Neural progenitor cell (in vitro differentiated cells): Measurements from ENCODE around the gene ZNF691. TPM values are rescaled to one million over a fixed set of nuclear protein-coding genes. Genes with fewer than 3 reads are reported as not detected.
A peak's percentile ranks its signal among the peaks of the same experiment; 100 is the strongest.
"Not testable (repeated sequence)": the region's sequence is repeated elsewhere in the genome, so short reads cannot be mapped to it uniquely, and the experiment has no call there.

ENCODE experiments used
- DNase-seq: peaks from one replicate; pipeline ENCODE4 v3.0.0-alpha.2; 2016; ENCODE audit warnings: low spot score
- H2AFZ ChIP-seq: fragments of 200-600 bp; sonication (generic); replicated peaks from 2 replicates; pipeline ENCODE4 v1.6.1; 2016; ENCODE audit warnings: antibody characterized with exemption
- H3F3A ChIP-seq: fragments of 200-600 bp; sonication (generic); 2 replicates; pipeline ENCODE4 v1.6.1; 2016; ENCODE audit warnings: antibody characterized with exemption, low read depth
- H3K27ac ChIP-seq: fragments of 200-600 bp; sonication (generic); 2 replicates; pipeline ENCODE4 v1.5.1; 2016; ENCODE audit warnings: mild to moderate bottlenecking
- H3K27me3 ChIP-seq: fragments of 200-600 bp; sonication (generic); 2 replicates; pipeline ENCODE4 v1.6.1; 2016; ENCODE audit warnings: mild to moderate bottlenecking, moderate library complexity
- H3K36me3 ChIP-seq: fragments of 200-600 bp; sonication (generic); 2 replicates; pipeline ENCODE4 v1.5.1; 2016
- H3K4me1 ChIP-seq: fragments of 200-600 bp; sonication (generic); 2 replicates; pipeline ENCODE4 v1.6.1; 2016; ENCODE audit warnings: mixed run types
- H3K4me2 ChIP-seq: fragments of 200-600 bp; sonication (generic); 2 replicates; pipeline ENCODE4 v1.6.1; 2016
- H3K4me3 ChIP-seq: fragments of 200-600 bp; sonication (generic); 2 replicates; pipeline ENCODE4 v1.5.1; 2016
- H3K79me2 ChIP-seq: fragments of 200-600 bp; sonication (generic); 2 replicates; pipeline ENCODE4 v1.6.1; 2016; ENCODE audit warnings: low read depth
- H3K9ac ChIP-seq: fragments of 200-600 bp; sonication (generic); 2 replicates; pipeline ENCODE4 v1.6.1; 2016
- H3K9me3 ChIP-seq: fragments of 200-600 bp; sonication (generic); 2 replicates; pipeline ENCODE4 v1.5.1; 2016; ENCODE audit warnings: low read depth
- H4K20me1 ChIP-seq: fragments of 200-600 bp; sonication (generic); 2 replicates; pipeline ENCODE4 v1.6.1; 2016; ENCODE audit warnings: low read depth
- H3K27ac Mint-ChIP-seq: 3 replicates; pipeline ENCODE4 v1.8.0; 2021; ENCODE audit warnings: mixed read lengths
- H3K27me3 Mint-ChIP-seq: 2 replicates; pipeline ENCODE4 v1.8.0; 2022; ENCODE audit warnings: low read depth, mild to moderate bottlenecking, inconsistent platforms, moderate library complexity, mixed read lengths; ENCODE audit not compliant: insufficient read depth
- H3K36me3 Mint-ChIP-seq: 3 replicates; pipeline ENCODE4 v1.8.0; 2021; ENCODE audit warnings: mixed read lengths
- H3K4me1 Mint-ChIP-seq: 3 replicates; pipeline ENCODE4 v1.8.0; 2021; ENCODE audit warnings: mixed read lengths
- H3K4me3 Mint-ChIP-seq: 3 replicates; pipeline ENCODE4 v1.8.0; 2021; ENCODE audit warnings: mild to moderate bottlenecking, moderate library complexity, mixed read lengths
- H3K9me3 Mint-ChIP-seq: 3 replicates; pipeline ENCODE4 v1.8.0; 2020; ENCODE audit warnings: mixed read lengths
- CTCF ChIP-seq: fragments of 200-600 bp; sonication (generic); IDR thresholded peaks from 2 replicates; pipeline ENCODE4 v1.5.1; 2017; ENCODE audit warnings: antibody characterized with exemption, mild to moderate bottlenecking
- EZH2 ChIP-seq: fragments of 200-600 bp; sonication (generic); IDR thresholded peaks from 2 replicates; pipeline ENCODE4 v1.6.1; 2017; ENCODE audit warnings: antibody characterized with exemption, mild to moderate bottlenecking, moderate library complexity
- EZH2phosphoT487 ChIP-seq: fragments of 200-600 bp; sonication (generic); IDR thresholded peaks from 2 replicates; pipeline ENCODE4 v1.6.1; 2017; ENCODE audit warnings: antibody characterized with exemption
- total RNA-seq: library from RNA; depleted of rRNA; stranded (reverse); fragments of >200 nt; gene quantifications from 2 replicates; pipeline ENCODE4 v1.2.3, GENCODE V29; 2015; ENCODE audit warnings: low replicate concordance

Gene ZNF691
- total RNA-seq, 1 donor from 2014 or later: 17.6 TPM

GRCh38 chr1:42873108-42873507 is 26.7 kb downstream of the ZNF691 start:
- not testable (repeated sequence) for H3K27me3 Mint-ChIP-seq, DNase-seq, H4K20me1 ChIP-seq, H2AFZ ChIP-seq, H3K27ac ChIP-seq, H3K36me3 Mint-ChIP-seq, H3K4me1 ChIP-seq, H3K27me3 ChIP-seq, H3F3A ChIP-seq, H3K4me2 ChIP-seq, H3K9ac ChIP-seq, H3K4me3 ChIP-seq, H3K4me3 Mint-ChIP-seq, H3K36me3 ChIP-seq, H3K27ac Mint-ChIP-seq, H3K79me2 ChIP-seq, H3K9me3 ChIP-seq
- Mint-ChIP-seq H3K9me3 (peaks cover 13% of the 10 kb centered on the region), H3K4me1 (peaks cover 10% of the 10 kb centered on the region)

GRCh38 chr1:42873670-42874069 is 27.3 kb downstream of the ZNF691 start:
- Mint-ChIP-seq H3K4me1 (peaks cover 10% of the 10 kb centered on the region), H3K27ac (no peak overlapping the region), H3K36me3 (no peaks in the 10 kb centered on the region), H3K4me3 (no peak overlapping the region), H3K9me3 (peaks cover 13% of the 10 kb centered on the region), H3K27me3 (peaks cover 4% of the 10 kb centered on the region)
- no peak overlapping the region for H3K27ac ChIP-seq
- no peaks in the 10 kb centered on the region for H3K9me3 ChIP-seq
- TF ChIP-seq EZH2: no peak
- TF ChIP-seq EZH2phosphoT487: no peak
- H3K4me2 ChIP-seq: no peak overlapping the region
- DNase-seq: no peak
- no peak overlapping the region for H3K9ac ChIP-seq
- H3K4me1 ChIP-seq: peaks cover 8% of the 10 kb centered on the region
- H3F3A ChIP-seq: no peaks in the 10 kb centered on the region
- no peaks in the 10 kb centered on the region for H4K20me1 ChIP-seq
- no peaks in the 10 kb centered on the region for H3K79me2 ChIP-seq
- no peak overlapping the region for H3K4me3 ChIP-seq
- H2AFZ ChIP-seq: no peak overlapping the region
- no peaks in the 10 kb centered on the region for H3K27me3 ChIP-seq
- no peaks in the 10 kb centered on the region for H3K36me3 ChIP-seq

- no peaks in the 10 kb centered on the region for H3K36me3 Mint-ChIP-seq
- no peak for DNase-seq
- no peak overlapping the region for H3K4me2 ChIP-seq
- H3K27ac ChIP-seq: no peak overlapping the region
- TF ChIP-seq EZH2: no peak
- TF ChIP-seq CTCF: no peak
- no peak for TF ChIP-seq EZH2phosphoT487
- no peak overlapping the region for H3K27ac Mint-ChIP-seq
- H2AFZ ChIP-seq: no peak overlapping the region
- no peaks in the 10 kb centered on the region for H3K9me3 ChIP-seq
- no peak overlapping the region for H3K4me3 Mint-ChIP-seq
- no peaks in the 10 kb centered on the region for H3K36me3 ChIP-seq
- H3K9me3 Mint-ChIP-seq: peaks cover 13% of the 10 kb centered on the region
- H3K9ac ChIP-seq: no peak overlapping the region
- no peaks in the 10 kb centered on the region for H3F3A ChIP-seq
- H3K4me1 ChIP-seq: peaks cover 8% of the 10 kb centered on the region
- peaks cover 4% of the 10 kb centered on the region for H3K27me3 Mint-ChIP-seq
- no peaks in the 10 kb centered on the region for H3K27me3 ChIP-seq
- H3K4me3 ChIP-seq: no peak overlapping the region
- H3K79me2 ChIP-seq: no peaks in the 10 kb centered on the region
- no peaks in the 10 kb centered on the region for H4K20me1 ChIP-seq
- peaks cover 10% of the 10 kb centered on the region for H3K4me1 Mint-ChIP-seq
Observed at GRCh38 chr1:42876009-42876408, 29.6 kb downstream of the ZNF691 start.

- Mint-ChIP-seq H3K4me1 (peaks cover 10% of the 10 kb centered on the region), H3K36me3 (no peaks in the 10 kb centered on the region), H3K9me3 (peaks cover 13% of the 10 kb centered on the region), H3K27me3 (peaks cover 2% of the 10 kb centered on the region), H3K27ac (no peak overlapping the region), H3K4me3 (no peak overlapping the region)
- Histone ChIP-seq H3K9ac (no peak overlapping the region), H3K4me1 (peaks cover 8% of the 10 kb centered on the region), H3K9me3 (no peaks in the 10 kb centered on the region), H3F3A (no peaks in the 10 kb centered on the region), H3K36me3 (no peaks in the 10 kb centered on the region), H2AFZ (no peak overlapping the region), H3K4me3 (no peak overlapping the region), H3K27me3 (no peaks in the 10 kb centered on the region), H3K4me2 (no peak overlapping the region), H4K20me1 (no peaks in the 10 kb centered on the region), H3K79me2 (no peaks in the 10 kb centered on the region), H3K27ac (no peak overlapping the region)
- peak; percentile 31 for DNase-seq
- TF ChIP-seq EZH2 (no peak), CTCF (no peak)
Observed at GRCh38 chr1:42877380-42877779, 31.0 kb downstream of the ZNF691 start.
